Measurements from ENCODE around the gene CRELD1. TPM values are rescaled to one million over a fixed set of nuclear protein-coding genes. Genes with fewer than 3 reads are reported as not detected.

The CRELD1 gene
- total RNA-seq, 4 donors from 2014 or later = 10.8 to 17.0 (median 13.8) TPM

- peak overlapping the region; percentile 62 to 77 (median 74) for H3K27ac ChIP-seq
- DNase-seq = no peak
- H3K27me3 ChIP-seq = no peaks in the 10 kb centered on the region
- peaks cover 12 to 29% (median 16%) of the 10 kb centered on the region in 3 donors for H3K4me1 ChIP-seq
- H3K4me3 ChIP-seq = no peak overlapping the region
- peaks cover 0 to 99% (median 32%) of the 10 kb centered on the region in 3 donors for H3K36me3 ChIP-seq
- intact Hi-C loops (cut with DNase I) = no loop called here
- no peaks in the 10 kb centered on the region for H3K9me3 ChIP-seq
- TF ChIP-seq CTCF (IDR thresholded peaks at IDR 0.05) (no peak), POLR2A (IDR thresholded peaks at IDR 0.05) (no peak)
- 46 to 49% methylated on average over 3 of the region's 3 CpGs for WGBS, 2 donors
Observed at GRCh38 chr3:9970020-9970652, 36.5 kb downstream of the CRELD1 start.

GRCh38 chr3:9976721-9977709, 43.4 kb downstream of the CRELD1 start:
- no peaks in the 10 kb centered on the region for H3K27me3 ChIP-seq
- intact Hi-C loops (cut with DNase I) = no loop called here
- 19 to 25% methylated on average over 7 of the region's 7 CpGs for WGBS, 2 donors
- H3K27ac ChIP-seq = peak overlapping the region; percentile 87 to 92 (median 89)
- no peaks in the 10 kb centered on the region for H3K9me3 ChIP-seq
- H3K4me1 ChIP-seq = peaks cover 18 to 38% (median 29%) of the 10 kb centered on the region in 3 donors
- peak overlapping the region in 1 of 4 donors; percentile 30 for H3K4me3 ChIP-seq
- TF ChIP-seq CTCF (IDR thresholded peaks at IDR 0.05) (no peak), POLR2A (IDR thresholded peaks at IDR 0.05) (no peak)
- H3K36me3 ChIP-seq = peaks cover 0 to 75% (median 11%) of the 10 kb centered on the region in 3 donors
- peak; percentile 8 for DNase-seq

- TF ChIP-seq POLR2A (IDR thresholded peaks at IDR 0.05) = no peak
- TF ChIP-seq CTCF (IDR thresholded peaks at IDR 0.05) = no peak
- intact Hi-C loops (cut with DNase I) = no loop called here
- 60 to 66% methylated on average over 8 of the region's 8 CpGs for WGBS, 2 donors
- peaks cover 0 to 68% (median 0%) of the 10 kb centered on the region in 3 donors for H3K36me3 ChIP-seq
- H3K4me3 ChIP-seq = no peak overlapping the region
- DNase-seq = no peak
- peaks cover 28 to 53% (median 37%) of the 10 kb centered on the region in 3 donors for H3K4me1 ChIP-seq
- peak overlapping the region; percentile 47 to 92 (median 88) for H3K27ac ChIP-seq
- H3K27me3 ChIP-seq = no peaks in the 10 kb centered on the region
- H3K9me3 ChIP-seq = no peaks in the 10 kb centered on the region
Observed at GRCh38 chr3:9978710-9979305, 45.2 kb downstream of the CRELD1 start.

GRCh38 chr3:9980251-9980650, 46.6 kb downstream of the CRELD1 start:
- WGBS, 2 donors = 96 to 97% methylated on average over 2 of the region's 2 CpGs
- no peak for DNase-seq
- H3K27ac ChIP-seq = peak overlapping the region in 1 of 4 donors; percentile 9
- no peaks in the 10 kb centered on the region for H3K9me3 ChIP-seq
- TF ChIP-seq POLR2A (IDR thresholded peaks at IDR 0.05) = no peak
- no peak for TF ChIP-seq CTCF (IDR thresholded peaks at IDR 0.05)
- H3K4me3 ChIP-seq = no peak overlapping the region
- H3K4me1 ChIP-seq = peaks cover 39 to 66% (median 49%) of the 10 kb centered on the region in 3 donors
- intact Hi-C loops (cut with DNase I) = no loop called here
- H3K36me3 ChIP-seq = peaks cover 0 to 65% (median 0%) of the 10 kb centered on the region in 3 donors
- H3K27me3 ChIP-seq = no peaks in the 10 kb centered on the region

Measured in esophagus squamous epithelium (tissue), 5 donors.